Activated naive CD4-positive, alpha-beta T cell treated with anti-CD3 and anti-CD28 coated beads, Interleukin-2, amount 50 U/mL, for 72 hours (primary cell): ENCODE measurements around the gene ADPGK. TPM values are rescaled to one million over a fixed set of nuclear protein-coding genes. Genes with fewer than 3 reads are reported as not detected.

Source experiments
- ATAC-seq, 2 donors: fragments of 150-1000 bp; cut with Tn5 transposase; 2 replicates each; pipeline ENCODE4 v1.10.0; 2021; ENCODE audit warnings: mild to moderate bottlenecking in 2 of 2, moderate library complexity in 2 of 2
- DNase-seq, 2 donors: peaks; one replicate each; pipeline ENCODE4 v3.0.0; 2021 to 2022; ENCODE audit warnings: low spot score in 2 of 2
- H3K27ac Mint-ChIP-seq, 2 donors: one replicate each; pipeline ENCODE4 v1.8.0; 2022; ENCODE audit warnings: mild to moderate bottlenecking in 2 of 2, mixed read lengths in 2 of 2
- H3K36me3 Mint-ChIP-seq, 2 donors: one replicate each; pipeline ENCODE4 v1.8.0; 2022; ENCODE audit warnings: mixed read lengths in 2 of 2
- H3K9me3 Mint-ChIP-seq, 2 donors: one replicate each; pipeline ENCODE4 v1.8.0; 2022; ENCODE audit warnings: mixed read lengths in 2 of 2
- total RNA-seq, 2 donors: library from RNA; stranded (reverse); gene quantifications; one replicate each; pipeline ENCODE4 v1.2.3, GENCODE V29; 2022

Gene ADPGK
- total RNA-seq, 2 donors from 2014 or later = 51.0 to 81.8 TPM

- H3K27ac Mint-ChIP-seq = peak overlapping the region; percentile 20 to 57
- peaks cover 32 to 37% of the 10 kb centered on the region in 2 donors for H3K36me3 Mint-ChIP-seq
These were observed 8.7 kb downstream of the ADPGK start for GRCh38 chr15:72774696-72775383.

GRCh38 chr15:72771329-72771725 lies 12.2 kb downstream of the ADPGK start:
- H3K27ac Mint-ChIP-seq = peak overlapping the region in 1 of 2 donors; percentile 0
- DNase-seq (no peak), ATAC-seq (no peak)
- peaks cover 0 to 8% of the 10 kb centered on the region in 2 donors for H3K9me3 Mint-ChIP-seq
- peaks cover 50 to 57% of the 10 kb centered on the region in 2 donors for H3K36me3 Mint-ChIP-seq

More at GRCh38 chr15:72774696-72775383, 8.7 kb downstream of the ADPGK start:
- no peak for DNase-seq
- H3K9me3 Mint-ChIP-seq = no peaks in the 10 kb centered on the region
- ATAC-seq = no peak

GRCh38 chr15:72770673-72771328 lies 12.8 kb downstream of the ADPGK start:
- peak; percentile 52 to 93 for ATAC-seq
- Mint-ChIP-seq H3K27ac (peak overlapping the region in 1 of 2 donors; percentile 0), H3K9me3 (peaks cover 0 to 8% of the 10 kb centered on the region in 2 donors), H3K36me3 (peaks cover 51 to 61% of the 10 kb centered on the region in 2 donors)
- DNase-seq = peak in 1 of 2 donors; percentile 11

DNA sequence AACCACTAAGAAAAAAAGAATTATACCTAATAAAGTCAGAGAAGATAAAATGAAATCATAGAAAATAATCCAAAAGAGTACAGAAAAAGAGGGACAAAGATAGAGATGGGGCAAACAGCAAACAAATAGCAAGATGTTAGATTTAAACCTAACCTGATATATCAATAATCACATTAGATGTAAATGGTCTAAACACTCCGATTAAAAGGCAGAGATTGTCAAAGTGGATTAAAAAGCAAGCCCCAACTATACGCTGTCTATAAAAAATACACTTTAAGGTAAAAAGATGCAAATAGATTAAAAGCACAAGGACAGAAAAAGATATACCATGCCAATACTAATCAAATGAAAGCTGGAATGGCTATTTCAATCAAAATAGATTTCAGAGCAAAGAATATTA lies 16.8 kb downstream of the ADPGK start:
- Mint-ChIP-seq H3K27ac (no peak overlapping the region), H3K9me3 (peaks cover 0 to 8% of the 10 kb centered on the region in 2 donors), H3K36me3 (peaks cover 42 to 67% of the 10 kb centered on the region in 2 donors)
- no peak for ATAC-seq
- DNase-seq = no peak

- ATAC-seq = no peak
- DNase-seq = no peak
- Mint-ChIP-seq H3K27ac (no peak overlapping the region), H3K9me3 (peaks cover 0 to 8% of the 10 kb centered on the region in 2 donors), H3K36me3 (peaks cover 38 to 63% of the 10 kb centered on the region in 2 donors)
These were observed 17.5 kb downstream of the ADPGK start for GRCh38 chr15:72766025-72766424.

DNA sequence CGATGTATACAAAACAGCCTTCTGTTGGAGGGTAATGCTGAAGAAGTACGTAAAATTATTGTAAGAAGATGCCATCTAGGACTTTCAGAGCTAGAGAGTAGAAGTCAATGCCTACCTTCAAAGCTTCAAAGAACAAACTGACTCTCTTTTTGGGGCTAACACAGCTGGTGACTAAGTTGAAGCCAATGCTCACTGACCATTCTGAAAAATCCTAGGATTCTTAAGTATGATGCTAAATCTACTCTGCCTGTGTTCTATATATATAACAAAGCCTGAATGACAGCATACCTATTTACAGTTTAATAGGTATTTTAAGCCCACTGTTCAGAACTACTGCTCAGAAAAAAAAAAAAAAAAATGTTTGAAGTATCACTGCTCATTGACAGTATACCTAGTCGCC lies 18.9 kb downstream of the ADPGK start:
- Mint-ChIP-seq H3K27ac (no peak overlapping the region), H3K36me3 (peaks cover 27 to 63% of the 10 kb centered on the region in 2 donors), H3K9me3 (peaks cover 0 to 8% of the 10 kb centered on the region in 2 donors)
- ATAC-seq (no peak), DNase-seq (no peak)

- no peak for DNase-seq
- no peak for ATAC-seq
- peaks cover 8 to 44% of the 10 kb centered on the region in 2 donors for H3K36me3 Mint-ChIP-seq
- H3K27ac Mint-ChIP-seq = no peak overlapping the region
- H3K9me3 Mint-ChIP-seq = no peaks in the 10 kb centered on the region
These were observed 22.8 kb downstream of the ADPGK start for GRCh38 chr15:72760590-72761260.

GRCh38 chr15:72758182-72758581 lies 25.4 kb downstream of the ADPGK start:
- H3K27ac Mint-ChIP-seq = peak overlapping the region in 1 of 2 donors; percentile 48
- peaks cover 8 to 59% of the 10 kb centered on the region in 2 donors for H3K36me3 Mint-ChIP-seq
- ATAC-seq = no peak
- DNase-seq = no peak
- H3K9me3 Mint-ChIP-seq = no peaks in the 10 kb centered on the region

GRCh38 chr15:72754096-72754495 lies 29.5 kb downstream of the ADPGK start:
- Mint-ChIP-seq H3K27ac (peak overlapping the region in 1 of 2 donors; percentile 14), H3K36me3 (peaks cover 13 to 52% of the 10 kb centered on the region in 2 donors), H3K9me3 (no peaks in the 10 kb centered on the region)
- DNase-seq (no peak), ATAC-seq (no peak)

- Mint-ChIP-seq H3K27ac (peak overlapping the region; percentile 29 to 83), H3K36me3 (peaks cover 5 to 38% of the 10 kb centered on the region in 2 donors), H3K9me3 (no peaks in the 10 kb centered on the region)
- ATAC-seq (no peak), DNase-seq (no peak)
These were observed 31.7 kb downstream of the ADPGK start for GRCh38 chr15:72751751-72752455.

DNA sequence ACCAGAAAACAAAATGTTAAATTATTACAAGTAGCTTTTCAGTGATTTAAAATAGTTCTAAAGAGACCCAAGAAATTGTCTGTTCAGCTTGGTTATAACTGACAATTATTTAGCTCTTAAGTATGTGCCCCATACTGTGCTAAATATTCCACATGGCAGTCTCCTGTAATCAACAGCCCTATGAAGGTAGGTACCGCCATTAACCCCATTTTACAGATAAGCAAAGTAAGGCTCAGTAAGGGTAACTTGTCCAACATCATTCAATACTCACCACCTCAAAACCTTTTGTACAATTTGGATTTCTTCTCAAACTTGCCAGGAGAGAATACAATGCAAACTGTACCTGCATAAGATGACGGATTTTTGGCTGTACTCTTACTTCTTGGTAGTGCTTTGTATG lies 33.9 kb downstream of the ADPGK start:
- no peak for ATAC-seq
- no peak for DNase-seq
- Mint-ChIP-seq H3K9me3 (no peaks in the 10 kb centered on the region), H3K36me3 (peaks cover 5 to 28% of the 10 kb centered on the region in 2 donors), H3K27ac (no peak overlapping the region)

- peaks cover 0 to 8% of the 10 kb centered on the region in 2 donors for H3K9me3 Mint-ChIP-seq
- H3K36me3 Mint-ChIP-seq = peaks cover 17 to 41% of the 10 kb centered on the region in 2 donors
- ATAC-seq = peak; percentile 80 to 88
- DNase-seq = no peak
- H3K27ac Mint-ChIP-seq = peak overlapping the region in 1 of 2 donors; percentile 59
These were observed 43.3 kb downstream of the ADPGK start for GRCh38 chr15:72740219-72740618.

DNA sequence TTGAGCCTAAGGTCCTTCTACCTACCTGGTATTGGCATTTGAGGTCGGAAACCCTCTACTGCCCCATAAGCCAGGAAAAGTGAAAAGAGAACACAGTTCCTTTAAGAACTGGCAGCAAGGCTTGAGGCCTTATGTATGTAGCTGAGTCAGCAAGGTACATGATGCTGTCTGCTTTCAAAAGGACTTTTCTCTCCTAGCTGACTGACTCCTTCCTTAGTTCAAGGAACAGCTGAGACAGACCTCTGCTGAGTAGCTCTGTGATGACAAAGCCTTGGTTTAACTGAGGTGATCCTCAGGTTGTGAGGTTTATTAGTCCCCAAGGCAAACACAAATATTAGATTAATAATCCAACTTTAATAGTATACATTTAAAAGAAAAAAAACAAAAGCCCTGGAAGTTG lies 45.8 kb downstream of the ADPGK start:
- Mint-ChIP-seq H3K9me3 (peaks cover 0 to 8% of the 10 kb centered on the region in 2 donors), H3K27ac (no peak overlapping the region), H3K36me3 (peaks cover 17 to 41% of the 10 kb centered on the region in 2 donors)
- DNase-seq (no peak), ATAC-seq (no peak)

GRCh38 chr15:72737061-72737460 lies 46.5 kb downstream of the ADPGK start:
- ATAC-seq (no peak), DNase-seq (no peak)
- peaks cover 0 to 8% of the 10 kb centered on the region in 2 donors for H3K9me3 Mint-ChIP-seq
- peaks cover 17 to 41% of the 10 kb centered on the region in 2 donors for H3K36me3 Mint-ChIP-seq
- no peak overlapping the region for H3K27ac Mint-ChIP-seq

DNA sequence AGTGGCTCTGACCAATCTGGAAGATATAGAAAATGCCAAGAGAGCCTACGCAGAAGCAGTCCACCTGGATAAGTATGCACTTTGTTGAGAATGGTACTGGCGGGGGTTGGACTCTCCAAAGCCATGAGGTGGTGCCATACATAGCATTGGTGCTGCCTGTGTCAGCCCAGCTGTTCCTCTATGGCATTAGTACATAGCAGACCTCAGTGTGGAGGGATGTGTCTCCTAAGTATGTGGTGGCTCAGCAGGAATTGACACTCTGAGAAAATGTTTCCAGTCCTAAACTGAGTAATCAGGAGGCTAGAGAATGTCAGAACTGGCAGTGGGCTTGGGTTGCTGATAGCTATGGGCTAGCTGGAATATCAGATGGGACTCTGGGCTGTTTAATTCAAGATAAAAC lies 48.4 kb downstream of the ADPGK start:
- no peak for DNase-seq
- H3K36me3 Mint-ChIP-seq = peaks cover 10 to 31% of the 10 kb centered on the region in 2 donors
- peaks cover 0 to 4% of the 10 kb centered on the region in 2 donors for H3K9me3 Mint-ChIP-seq
- ATAC-seq = no peak
- H3K27ac Mint-ChIP-seq = no peak overlapping the region

- Mint-ChIP-seq H3K27ac (no peak overlapping the region), H3K9me3 (peaks cover 0 to 4% of the 10 kb centered on the region in 2 donors), H3K36me3 (peaks cover 10 to 24% of the 10 kb centered on the region in 2 donors)
- ATAC-seq (no peak), DNase-seq (no peak)
These were observed 49.4 kb downstream of the ADPGK start for GRCh38 chr15:72733941-72734738.
